NCI-H1694 treated with DMSO at 0.1 percent for 48 hours (cell line): ENCODE data around the gene DBN1.

Experiments used
- DNase-seq: peaks from one replicate; lab custom pipeline; 2025; lab: John Stamatoyannopoulos, UW

DBN1 gene

GRCh38 chr5:177443144-177443983, 30.1 kb downstream of the DBN1 start:
- DNase-seq, result no peak

- DNase-seq, result no peak
These were observed 31.2 kb downstream of the DBN1 start for GRCh38 chr5:177442066-177442826.

- DNase-seq, result no peak
These were observed 32.2 kb downstream of the DBN1 start for GRCh38 chr5:177440990-177441780.

- DNase-seq, result no peak
These were observed 33.0 kb downstream of the DBN1 start for GRCh38 chr5:177440211-177440989.

- DNase-seq, result no peak
These were observed 33.8 kb downstream of the DBN1 start for GRCh38 chr5:177439518-177440053.

GRCh38 chr5:177438468-177438867, 35.0 kb downstream of the DBN1 start:
- no peak for DNase-seq

GRCh38 chr5:177437623-177438022, 35.8 kb downstream of the DBN1 start:
- DNase-seq, result no peak

GRCh38 chr5:177435847-177436536, 37.4 kb downstream of the DBN1 start:
- DNase-seq, result no peak

GRCh38 chr5:177434942-177435738, 38.3 kb downstream of the DBN1 start:
- DNase-seq, result no peak

- DNase-seq, result no peak
These were observed 39.0 kb downstream of the DBN1 start for GRCh38 chr5:177434437-177434836.

- DNase-seq, result no peak
These were observed 39.7 kb downstream of the DBN1 start for GRCh38 chr5:177433658-177434217.

- no peak for DNase-seq
These were observed 40.4 kb downstream of the DBN1 start for GRCh38 chr5:177432839-177433657.

- DNase-seq, result no peak
These were observed 41.1 kb downstream of the DBN1 start for GRCh38 chr5:177432143-177432838.

- DNase-seq, result no peak
These were observed 41.9 kb downstream of the DBN1 start for GRCh38 chr5:177431317-177432142.

GRCh38 chr5:177430972-177431316, 42.5 kb downstream of the DBN1 start:
- DNase-seq, result no peak

GRCh38 chr5:177430140-177430951, 43.1 kb downstream of the DBN1 start:
- no peak for DNase-seq
